Measurements from ENCODE around the gene AP1M1.

AP1M1 gene

DNA sequence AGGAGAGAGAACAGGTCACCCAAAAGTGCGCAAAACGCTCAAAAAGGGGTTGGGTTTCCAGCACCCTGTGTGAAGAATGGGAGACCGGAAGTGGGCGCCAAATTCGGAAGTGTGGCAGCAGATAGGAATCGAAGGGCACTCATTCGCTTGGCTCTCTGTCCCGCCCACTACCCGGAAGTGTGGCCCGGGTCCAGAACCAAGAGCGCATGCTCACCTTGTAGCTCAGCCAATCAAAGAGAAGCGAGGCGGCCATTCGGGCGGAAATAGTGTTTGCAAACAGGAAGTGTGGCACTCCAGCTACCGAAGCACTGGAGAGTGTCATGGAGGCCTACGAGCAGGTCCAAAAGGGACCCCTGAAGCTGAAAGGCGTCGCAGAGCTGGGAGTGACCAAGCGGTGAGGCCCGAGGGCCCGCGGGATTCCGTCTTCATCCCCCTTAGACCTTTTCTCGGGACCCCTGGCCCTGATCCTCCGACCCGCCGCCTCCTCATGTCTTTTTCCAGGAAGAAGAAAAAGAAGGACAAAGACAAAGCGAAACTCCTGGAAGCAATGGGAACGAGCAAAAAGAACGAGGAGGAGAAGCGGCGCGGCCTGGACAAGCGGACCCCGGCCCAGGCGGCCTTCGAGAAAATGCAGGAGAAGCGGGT is 12.5 kb upstream of the AP1M1 start, which contains the start of gene FAM32A:
Gene FAM32A (plus strand): TSS at position 288 of the 645 bp plus-strand sequence. CDS start 33 bp downstream, at position 321.
- H3K14ac ChIP-seq (ENCODE audit: low read length), result peak within 1 kb of the TSS; percentile 81
- peak within 1 kb of the TSS; percentile 89 for H3K4ac ChIP-seq (ENCODE audit: low read depth, low read length)
- H3K79me2 ChIP-seq (ENCODE audit: control insufficient read depth, insufficient read depth, low read length, poor library complexity), result no peaks in the 10 kb centered on the region
- peak within 1 kb of the TSS; percentile 20 for H2BK120ac ChIP-seq (ENCODE audit: insufficient read depth, low read length, poor library complexity)
- no peaks in the 10 kb centered on the region for H3K27me3 ChIP-seq (ENCODE audit: insufficient read depth, low read length)
- H3K23ac ChIP-seq (ENCODE audit: low read length), result no peak within 1 kb of the TSS
- H2BK12ac ChIP-seq (ENCODE audit: low read length), result peak within 1 kb of the TSS; percentile 63
- H3K18ac ChIP-seq (ENCODE audit: low read length), result peak within 1 kb of the TSS; percentile 12
- peak within 1 kb of the TSS; percentile 94 for H3K9ac ChIP-seq (ENCODE audit: low read length)
- WGBS (ENCODE audit: extremely low coverage, insufficient coverage, insufficient read length), result no CpG with 5 or more reads among the region's 39 CpGs
- peak within 1 kb of the TSS; percentile 14 for H3K27ac ChIP-seq (ENCODE audit: low read depth, low read length)
- H3K4me1 ChIP-seq (ENCODE audit: control insufficient read depth in 1 of 2, insufficient read depth in 2 of 2, low read length in 2 of 2), result peaks cover 3 to 7% of the 10 kb centered on the region in 2 experiments
- peak within 1 kb of the TSS; percentile 100 for H4K8ac ChIP-seq (ENCODE audit: low read depth, low read length)
- peak within 1 kb of the TSS; percentile 21 for H2BK5ac ChIP-seq (ENCODE audit: low read depth, low read length, poor library complexity)
- H2AFZ ChIP-seq (ENCODE audit: insufficient read depth, low read length, poor library complexity), result peak within 1 kb of the TSS; percentile 73
- H3K79me1 ChIP-seq (ENCODE audit: low read length), result peaks cover 7% of the 10 kb centered on the region
- H4K91ac ChIP-seq (ENCODE audit: low read depth, low read length), result peak within 1 kb of the TSS; percentile 82
- H4K12ac ChIP-seq (ENCODE audit: low read depth, low read length), result peak within 1 kb of the TSS; percentile 100
- H2AK5ac ChIP-seq (ENCODE audit: low read length), result peak within 1 kb of the TSS; percentile 77
- DNase-seq, result peak; percentile 99 to 100
- no peaks in the 10 kb centered on the region for H3K9me3 ChIP-seq (ENCODE audit: insufficient read depth, low read depth, low read length)
- H3K4me2 ChIP-seq (ENCODE audit: low read length), result peak within 1 kb of the TSS; percentile 72
- H3K36me3 ChIP-seq (ENCODE audit: control insufficient read depth in 1 of 2, insufficient read depth in 2 of 2, low read length in 2 of 2), result peaks cover 26% of the 10 kb centered on the region in 2 experiments
- H3K4me3 ChIP-seq (ENCODE audit: low read depth, low read length), result peak within 1 kb of the TSS; percentile 89

DNA sequence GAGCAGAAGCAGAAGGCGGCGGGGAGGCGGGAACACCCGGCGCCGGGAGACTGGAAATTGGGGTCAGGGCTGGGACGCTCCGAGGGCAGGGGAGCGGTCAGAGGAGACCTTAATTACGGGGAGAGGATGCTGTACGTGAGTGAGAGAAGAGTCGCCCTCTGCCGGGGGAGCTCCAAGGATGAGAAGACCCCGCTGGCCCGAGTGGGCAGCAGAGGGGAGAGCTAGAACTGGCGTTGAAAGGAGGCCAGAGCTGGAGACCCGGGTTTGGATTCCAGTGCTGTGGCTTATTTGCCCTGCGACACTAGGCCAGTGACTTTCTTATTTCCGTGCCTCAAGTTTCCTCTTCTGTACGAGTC is 12.0 kb upstream of the AP1M1 start:
- H3K9ac ChIP-seq (ENCODE audit: low read length), result peak overlapping the region; percentile 94
- no peaks in the 10 kb centered on the region for H3K79me2 ChIP-seq (ENCODE audit: control insufficient read depth, insufficient read depth, low read length, poor library complexity)
- peaks cover 3 to 7% of the 10 kb centered on the region in 2 experiments for H3K4me1 ChIP-seq (ENCODE audit: control insufficient read depth in 1 of 2, insufficient read depth in 2 of 2, low read length in 2 of 2)
- H2BK120ac ChIP-seq (ENCODE audit: insufficient read depth, low read length, poor library complexity), result peak overlapping the region; percentile 20
- no peak overlapping the region for H2BK5ac ChIP-seq (ENCODE audit: low read depth, low read length, poor library complexity)
- H3K27ac ChIP-seq (ENCODE audit: low read depth, low read length), result no peak overlapping the region
- H2BK12ac ChIP-seq (ENCODE audit: low read length), result no peak overlapping the region
- H3K4me3 ChIP-seq (ENCODE audit: low read depth, low read length), result peak overlapping the region; percentile 89
- no peak overlapping the region for H3K18ac ChIP-seq (ENCODE audit: low read length)
- peaks cover 7% of the 10 kb centered on the region for H3K79me1 ChIP-seq (ENCODE audit: low read length)
- H3K4me2 ChIP-seq (ENCODE audit: low read length), result peak overlapping the region; percentile 72
- no peaks in the 10 kb centered on the region for H3K27me3 ChIP-seq (ENCODE audit: insufficient read depth, low read length)
- WGBS (ENCODE audit: extremely low coverage, insufficient coverage, insufficient read length), result no CpG with 5 or more reads among the region's 20 CpGs
- peak overlapping the region; percentile 72 for H4K12ac ChIP-seq (ENCODE audit: low read depth, low read length)
- H4K8ac ChIP-seq (ENCODE audit: low read depth, low read length), result peak overlapping the region; percentile 84
- DNase-seq, result peak in 1 of 2 donors; percentile 31
- peak overlapping the region; percentile 57 for H2AFZ ChIP-seq (ENCODE audit: insufficient read depth, low read length, poor library complexity)
- peaks cover 31% of the 10 kb centered on the region in 2 experiments for H3K36me3 ChIP-seq (ENCODE audit: control insufficient read depth in 1 of 2, insufficient read depth in 2 of 2, low read length in 2 of 2)
- peak overlapping the region; percentile 59 for H3K14ac ChIP-seq (ENCODE audit: low read length)
- H2AK5ac ChIP-seq (ENCODE audit: low read length), result no peak overlapping the region
- H3K4ac ChIP-seq (ENCODE audit: low read depth, low read length), result peak overlapping the region; percentile 22
- no peak overlapping the region for H3K23ac ChIP-seq (ENCODE audit: low read length)
- H3K9me3 ChIP-seq (ENCODE audit: insufficient read depth, low read depth, low read length), result no peaks in the 10 kb centered on the region
- H4K91ac ChIP-seq (ENCODE audit: low read depth, low read length), result peak overlapping the region; percentile 58

DNA sequence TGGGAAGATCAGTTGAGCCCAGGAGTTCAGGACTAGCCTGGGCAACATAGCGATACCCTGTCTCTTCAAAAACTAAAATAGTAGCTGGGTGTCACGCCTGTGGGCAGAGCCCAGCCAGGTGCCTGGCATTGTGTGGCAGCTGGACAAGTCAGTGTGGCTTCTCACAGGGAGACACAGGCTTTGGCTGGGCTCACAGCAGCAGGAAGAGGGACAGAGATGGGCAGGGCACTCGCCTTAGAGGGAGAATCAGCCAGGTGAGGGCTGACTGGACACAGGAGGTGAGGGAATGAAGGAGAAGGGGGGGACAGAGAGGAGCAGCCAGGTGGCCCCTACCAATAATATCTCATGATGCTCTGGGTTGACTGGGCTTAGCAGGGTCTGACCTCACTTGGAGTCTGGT is 9.2 kb upstream of the AP1M1 start:
- no peaks in the 10 kb centered on the region for H3K79me2 ChIP-seq (ENCODE audit: control insufficient read depth, insufficient read depth, low read length, poor library complexity)
- peaks cover 7% of the 10 kb centered on the region for H3K79me1 ChIP-seq (ENCODE audit: low read length)
- H3K14ac ChIP-seq (ENCODE audit: low read length), result no peak overlapping the region
- H4K12ac ChIP-seq (ENCODE audit: low read depth, low read length), result no peak overlapping the region
- H3K27me3 ChIP-seq (ENCODE audit: insufficient read depth, low read length), result no peaks in the 10 kb centered on the region
- peak overlapping the region; percentile 14 for H3K18ac ChIP-seq (ENCODE audit: low read length)
- H2BK12ac ChIP-seq (ENCODE audit: low read length), result no peak overlapping the region
- no peak overlapping the region for H4K8ac ChIP-seq (ENCODE audit: low read depth, low read length)
- H3K4me3 ChIP-seq (ENCODE audit: low read depth, low read length), result no peak overlapping the region
- peaks cover 43 to 46% of the 10 kb centered on the region in 2 experiments for H3K36me3 ChIP-seq (ENCODE audit: control insufficient read depth in 1 of 2, insufficient read depth in 2 of 2, low read length in 2 of 2)
- no peak overlapping the region for H4K91ac ChIP-seq (ENCODE audit: low read depth, low read length)
- DNase-seq, result no peak
- WGBS (ENCODE audit: extremely low coverage, insufficient coverage, insufficient read length), result no CpG with 5 or more reads among the region's 3 CpGs
- peaks cover 3 to 7% of the 10 kb centered on the region in 2 experiments for H3K4me1 ChIP-seq (ENCODE audit: control insufficient read depth in 1 of 2, insufficient read depth in 2 of 2, low read length in 2 of 2)
- H2BK120ac ChIP-seq (ENCODE audit: insufficient read depth, low read length, poor library complexity), result no peak overlapping the region
- H3K23ac ChIP-seq (ENCODE audit: low read length), result no peak overlapping the region
- H2AK5ac ChIP-seq (ENCODE audit: low read length), result no peak overlapping the region
- no peak overlapping the region for H3K4ac ChIP-seq (ENCODE audit: low read depth, low read length)
- H3K4me2 ChIP-seq (ENCODE audit: low read length), result no peak overlapping the region
- H3K9me3 ChIP-seq (ENCODE audit: insufficient read depth, low read depth, low read length), result no peaks in the 10 kb centered on the region
- no peak overlapping the region for H2BK5ac ChIP-seq (ENCODE audit: low read depth, low read length, poor library complexity)
- H3K27ac ChIP-seq (ENCODE audit: low read depth, low read length), result no peak overlapping the region
- H3K9ac ChIP-seq (ENCODE audit: low read length), result no peak overlapping the region
- no peak overlapping the region for H2AFZ ChIP-seq (ENCODE audit: insufficient read depth, low read length, poor library complexity)

DNA sequence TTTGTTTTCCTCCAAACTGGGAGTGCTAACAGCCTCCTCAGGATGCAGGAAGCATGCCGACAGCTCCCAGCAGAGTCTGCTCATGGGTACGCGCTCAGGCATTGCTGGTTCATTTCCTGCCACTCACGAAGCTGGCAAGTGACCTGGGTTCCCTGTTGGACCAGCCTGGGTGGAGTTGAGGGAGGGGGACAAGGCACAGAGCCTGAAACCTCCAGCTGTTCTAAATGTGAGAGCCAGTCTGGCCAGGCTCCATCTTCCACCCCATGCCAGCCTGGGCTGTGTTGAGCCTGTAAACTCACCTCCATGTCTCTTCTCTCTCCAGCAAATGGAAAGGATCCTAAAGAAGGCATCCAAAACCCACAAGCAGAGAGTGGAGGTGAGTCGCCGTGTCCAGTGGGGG is 7.5 kb upstream of the AP1M1 start:
- H2BK12ac ChIP-seq (ENCODE audit: low read length), result no peak overlapping the region
- H2AK5ac ChIP-seq (ENCODE audit: low read length), result no peak overlapping the region
- no peak overlapping the region for H4K91ac ChIP-seq (ENCODE audit: low read depth, low read length)
- H3K9me3 ChIP-seq (ENCODE audit: insufficient read depth, low read depth, low read length), result no peaks in the 10 kb centered on the region
- peaks cover 3% of the 10 kb centered on the region for H3K79me1 ChIP-seq (ENCODE audit: low read length)
- no peaks in the 10 kb centered on the region for H3K79me2 ChIP-seq (ENCODE audit: control insufficient read depth, insufficient read depth, low read length, poor library complexity)
- no peak overlapping the region for H3K4me2 ChIP-seq (ENCODE audit: low read length)
- H3K36me3 ChIP-seq (ENCODE audit: control insufficient read depth in 1 of 2, insufficient read depth in 2 of 2, low read length in 2 of 2), result peaks cover 43 to 46% of the 10 kb centered on the region in 2 experiments
- DNase-seq, result no peak
- no peak overlapping the region for H4K8ac ChIP-seq (ENCODE audit: low read depth, low read length)
- H3K4me1 ChIP-seq (ENCODE audit: control insufficient read depth in 1 of 2, insufficient read depth in 2 of 2, low read length in 2 of 2), result peaks cover 0 to 4% of the 10 kb centered on the region in 2 experiments
- H3K27me3 ChIP-seq (ENCODE audit: insufficient read depth, low read length), result no peaks in the 10 kb centered on the region
- no peak overlapping the region for H2BK120ac ChIP-seq (ENCODE audit: insufficient read depth, low read length, poor library complexity)
- no peak overlapping the region for H3K23ac ChIP-seq (ENCODE audit: low read length)
- no peak overlapping the region for H3K27ac ChIP-seq (ENCODE audit: low read depth, low read length)
- no peak overlapping the region for H4K12ac ChIP-seq (ENCODE audit: low read depth, low read length)
- no CpG with 5 or more reads among the region's 6 CpGs for WGBS (ENCODE audit: extremely low coverage, insufficient coverage, insufficient read length)
- no peak overlapping the region for H3K14ac ChIP-seq (ENCODE audit: low read length)
- no peak overlapping the region for H2BK5ac ChIP-seq (ENCODE audit: low read depth, low read length, poor library complexity)
- H3K4me3 ChIP-seq (ENCODE audit: low read depth, low read length), result no peak overlapping the region
- no peak overlapping the region for H3K18ac ChIP-seq (ENCODE audit: low read length)
- H3K9ac ChIP-seq (ENCODE audit: low read length), result no peak overlapping the region
- H2AFZ ChIP-seq (ENCODE audit: insufficient read depth, low read length, poor library complexity), result no peak overlapping the region
- no peak overlapping the region for H3K4ac ChIP-seq (ENCODE audit: low read depth, low read length)

All from trophoblast cell (in vitro differentiated cells and primary cell).